BE2C (cell line): ENCODE results near the gene RALY.

Experiments used
- DNase-seq: peaks from one replicate; pipeline ENCODE4 v3.0.0-alpha.2; 2020
- H3K27me3 ChIP-seq: fragments of 250-450 bp; sonication (Bioruptor Pico); 2 replicates; pipeline ENCODE4 v1.5.1; 2020; ENCODE audit warnings: mild to moderate bottlenecking
- H3K36me3 ChIP-seq: fragments of 250-450 bp; sonication (Bioruptor Pico); 2 replicates; pipeline ENCODE4 v1.5.1; 2020; ENCODE audit warnings: mild to moderate bottlenecking
- H3K4me1 ChIP-seq: fragments of 250-450 bp; sonication (Bioruptor Pico); 2 replicates; pipeline ENCODE4 v1.5.1; 2020
- H3K4me3 ChIP-seq: 2 replicates; pipeline ENCODE4 v1.5.1; 2011; ENCODE audit warnings: low read depth, low read length
- H3K9me3 ChIP-seq: fragments of 250-450 bp; sonication (Bioruptor Pico); 2 replicates; pipeline ENCODE4 v1.5.1; 2020
- CTCF ChIP-seq: IDR thresholded peaks from 2 replicates; pipeline ENCODE4 v1.5.1; 2012; ENCODE audit warnings: mild to moderate bottlenecking, low read depth, low read length

RALY gene

DNA sequence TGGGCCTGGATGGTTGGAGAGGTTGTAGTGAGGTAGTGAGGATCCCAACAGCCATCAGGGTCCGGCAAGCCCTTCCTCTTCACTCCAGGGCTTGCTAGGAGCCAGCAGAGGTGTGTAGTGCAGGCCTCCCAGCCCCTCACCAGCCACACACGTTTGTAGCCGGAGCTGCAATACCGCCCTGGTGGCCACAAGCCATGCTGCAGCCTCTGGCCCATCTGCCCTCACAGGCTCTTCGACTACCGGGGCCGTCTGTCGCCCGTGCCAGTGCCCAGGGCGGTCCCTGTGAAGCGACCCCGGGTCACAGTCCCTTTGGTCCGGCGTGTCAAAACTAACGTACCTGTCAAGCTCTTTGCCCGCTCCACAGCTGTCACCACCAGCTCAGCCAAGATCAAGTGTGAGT, 81.9 kb downstream of the RALY start:
- Histone ChIP-seq H3K4me3 (no peak overlapping the region), H3K9me3 (no peaks in the 10 kb centered on the region), H3K36me3 (peaks cover 32% of the 10 kb centered on the region), H3K27me3 (no peaks in the 10 kb centered on the region), H3K4me1 (no peaks in the 10 kb centered on the region)
- TF ChIP-seq CTCF = no peak
- DNase-seq = no peak

GRCh38 chr20:34076952-34077351, 83.2 kb downstream of the RALY start:
- Histone ChIP-seq H3K36me3 (peaks cover 28% of the 10 kb centered on the region), H3K4me3 (no peak overlapping the region), H3K4me1 (no peaks in the 10 kb centered on the region), H3K27me3 (no peaks in the 10 kb centered on the region), H3K9me3 (no peaks in the 10 kb centered on the region)
- no peak for TF ChIP-seq CTCF
- no peak for DNase-seq

DNA sequence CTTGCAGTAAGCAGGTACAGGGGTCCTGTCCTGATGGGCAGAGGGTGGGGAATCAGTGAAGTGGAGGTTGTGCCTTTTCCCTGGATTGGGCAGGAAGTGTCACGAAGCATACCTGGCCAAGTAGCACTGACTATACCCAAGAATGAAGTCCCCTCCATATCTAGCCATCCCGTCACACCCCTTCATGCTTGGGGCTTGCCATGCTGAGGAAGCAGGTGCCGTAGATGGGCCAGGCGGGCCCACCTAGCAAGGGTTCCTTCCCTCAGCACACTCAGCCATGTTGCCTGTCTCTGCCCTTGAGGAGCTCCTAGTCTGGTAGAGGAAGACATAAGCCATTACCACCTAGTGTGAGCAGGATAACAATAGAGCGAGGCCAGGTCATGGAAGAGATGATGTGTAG, 84.8 kb downstream of the RALY start:
- no peaks in the 10 kb centered on the region for H3K9me3 ChIP-seq
- H3K4me1 ChIP-seq = peaks cover 3% of the 10 kb centered on the region; the same call in 1 of the 2 replicates
- H3K36me3 ChIP-seq = peaks cover 24% of the 10 kb centered on the region
- no peak overlapping the region for H3K4me3 ChIP-seq
- H3K27me3 ChIP-seq = no peaks in the 10 kb centered on the region
- TF ChIP-seq CTCF = no peak
- DNase-seq = no peak

GRCh38 chr20:34079818-34080217, 86.1 kb downstream of the RALY start:
- Histone ChIP-seq H3K36me3 (peaks cover 31% of the 10 kb centered on the region), H3K4me1 (peaks cover 3% of the 10 kb centered on the region; the same call in 1 of the 2 replicates), H3K4me3 (no peak overlapping the region), H3K27me3 (no peaks in the 10 kb centered on the region), H3K9me3 (no peaks in the 10 kb centered on the region)
- TF ChIP-seq CTCF = no peak
- no peak for DNase-seq

GRCh38 chr20:34082232-34082887, 88.6 kb downstream of the RALY start:
- no peaks in the 10 kb centered on the region for H3K27me3 ChIP-seq
- no peak overlapping the region for H3K4me3 ChIP-seq
- TF ChIP-seq CTCF = no peak
- H3K9me3 ChIP-seq = no peaks in the 10 kb centered on the region
- peaks cover 3% of the 10 kb centered on the region; the same call in 1 of the 2 replicates for H3K4me1 ChIP-seq
- DNase-seq = no peak
- peaks cover 34% of the 10 kb centered on the region for H3K36me3 ChIP-seq

DNA sequence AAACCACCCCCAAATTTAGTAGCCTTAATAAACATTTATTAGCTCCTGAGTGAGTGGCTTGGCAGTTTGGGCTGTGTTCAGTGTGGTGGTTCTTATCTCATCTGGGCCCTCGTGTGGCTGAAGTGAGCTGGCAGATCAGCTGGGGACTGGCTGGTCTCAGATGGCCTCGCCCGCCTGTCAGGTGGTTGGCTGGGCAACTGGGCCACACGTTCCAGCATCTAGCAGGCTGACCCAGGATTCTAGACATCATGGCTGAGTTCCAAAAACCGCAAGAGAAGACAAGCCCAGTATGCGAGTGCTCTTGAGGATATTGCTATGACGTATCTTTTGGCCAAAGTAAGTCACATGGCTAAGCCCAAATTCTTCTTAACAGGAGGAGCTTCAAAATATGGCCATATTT, 89.4 kb downstream of the RALY start:
- Histone ChIP-seq H3K4me1 (peaks cover 3% of the 10 kb centered on the region; the same call in 1 of the 2 replicates), H3K9me3 (no peaks in the 10 kb centered on the region), H3K36me3 (peaks cover 33% of the 10 kb centered on the region), H3K27me3 (no peaks in the 10 kb centered on the region), H3K4me3 (no peak overlapping the region)
- peak; percentile 57 for DNase-seq
- peak; percentile 36 for TF ChIP-seq CTCF
